WTC11 (cell line): ENCODE data around the gene NUDT22. TPM values are rescaled to one million over a fixed set of nuclear protein-coding genes. Genes with fewer than 3 reads are reported as not detected.

Experiments
- ETV6 ChIP-seq: sonication (generic); formaldehyde crosslinking; IDR thresholded peaks from 2 replicates; pipeline ENCODE4 v1.8.1; 2022; ENCODE audit warnings: mild to moderate bottlenecking, missing genetic modification reagents
- FOXK1 ChIP-seq: sonication (generic); formaldehyde crosslinking; IDR thresholded peaks from 2 replicates; pipeline ENCODE4 v1.8.0; 2022; ENCODE audit warnings: mild to moderate bottlenecking, moderate library complexity, missing genetic modification reagents
- KAT7 ChIP-seq: sonication (generic); formaldehyde crosslinking; IDR thresholded peaks from 2 replicates; pipeline ENCODE4 v1.8.1; 2023; ENCODE audit warnings: missing genetic modification reagents, mild to moderate bottlenecking, borderline replicate concordance
- SP1 ChIP-seq: sonication (generic); formaldehyde crosslinking; conservative IDR thresholded peaks from 2 replicates; pipeline ENCODE4 v1.8.1; 2022; ENCODE audit warnings: missing genetic modification reagents
- TCF7 ChIP-seq: sonication (generic); formaldehyde crosslinking; IDR thresholded peaks from 2 replicates; pipeline ENCODE4 v1.8.0; 2022; ENCODE audit warnings: mild to moderate bottlenecking, low read depth, missing genetic modification reagents, moderate library complexity
- ZNF219 ChIP-seq: sonication (generic); formaldehyde crosslinking; IDR thresholded peaks from 2 replicates; pipeline ENCODE4 v1.8.0; 2023; ENCODE audit warnings: missing genetic modification reagents, mild to moderate bottlenecking, borderline replicate concordance
- ZNF263 ChIP-seq: sonication (generic); formaldehyde crosslinking; IDR thresholded peaks from 2 replicates; pipeline ENCODE4 v1.8.1; 2022; ENCODE audit warnings: low read depth, mild to moderate bottlenecking, moderate library complexity, missing genetic modification reagents
- ZNF317 ChIP-seq: sonication (generic); formaldehyde crosslinking; IDR thresholded peaks from 2 replicates; pipeline ENCODE4 v1.8.1; 2023; ENCODE audit warnings: low read depth, mild to moderate bottlenecking, moderate library complexity, missing genetic modification reagents, borderline replicate concordance
- total RNA-seq: library from RNA; stranded (reverse); gene quantifications from 3 replicates; pipeline ENCODE4 v1.2.3, GENCODE V29; 2021
- TF ChIP-seq, protein P1 (sequence below): sonication (generic); formaldehyde crosslinking; IDR thresholded peaks from 2 replicates; pipeline ENCODE4 v1.8.0; 2023; ENCODE audit warnings: missing genetic modification reagents, mild to moderate bottlenecking, borderline replicate concordance
- TF ChIP-seq, protein P2 (sequence below): sonication (generic); formaldehyde crosslinking; IDR thresholded peaks from 2 replicates; pipeline ENCODE4 v1.8.1; 2023; ENCODE audit warnings: mild to moderate bottlenecking, missing genetic modification reagents
- TF ChIP-seq, protein P3 (sequence below): sonication (generic); formaldehyde crosslinking; IDR thresholded peaks from 2 replicates; pipeline ENCODE4 v1.8.1; 2023; ENCODE audit warnings: mild to moderate bottlenecking, missing genetic modification reagents, moderate library complexity
- TF ChIP-seq, protein P4 (sequence below): sonication (generic); formaldehyde crosslinking; IDR thresholded peaks from 2 replicates; pipeline ENCODE4 v1.8.1; 2023; ENCODE audit warnings: mild to moderate bottlenecking, missing genetic modification reagents, moderate library complexity
- TF ChIP-seq, protein P5 (sequence below): fragments of 250-450 bp; sonication (Bioruptor Pico); IDR thresholded peaks from 2 replicates; pipeline ENCODE4 v1.9.0; 2021; ENCODE audit warnings: moderate library complexity, mild to moderate bottlenecking, inconsistent platforms, borderline replicate concordance
- TF ChIP-seq, protein P6 (sequence below): sonication (generic); formaldehyde crosslinking; IDR thresholded peaks from 2 replicates; pipeline ENCODE4 v1.8.1; 2022; ENCODE audit warnings: missing genetic modification reagents, borderline replicate concordance

The NUDT22 gene
- total RNA-seq, 1 experiment from 2014 or later: 64.4 TPM

DNA sequence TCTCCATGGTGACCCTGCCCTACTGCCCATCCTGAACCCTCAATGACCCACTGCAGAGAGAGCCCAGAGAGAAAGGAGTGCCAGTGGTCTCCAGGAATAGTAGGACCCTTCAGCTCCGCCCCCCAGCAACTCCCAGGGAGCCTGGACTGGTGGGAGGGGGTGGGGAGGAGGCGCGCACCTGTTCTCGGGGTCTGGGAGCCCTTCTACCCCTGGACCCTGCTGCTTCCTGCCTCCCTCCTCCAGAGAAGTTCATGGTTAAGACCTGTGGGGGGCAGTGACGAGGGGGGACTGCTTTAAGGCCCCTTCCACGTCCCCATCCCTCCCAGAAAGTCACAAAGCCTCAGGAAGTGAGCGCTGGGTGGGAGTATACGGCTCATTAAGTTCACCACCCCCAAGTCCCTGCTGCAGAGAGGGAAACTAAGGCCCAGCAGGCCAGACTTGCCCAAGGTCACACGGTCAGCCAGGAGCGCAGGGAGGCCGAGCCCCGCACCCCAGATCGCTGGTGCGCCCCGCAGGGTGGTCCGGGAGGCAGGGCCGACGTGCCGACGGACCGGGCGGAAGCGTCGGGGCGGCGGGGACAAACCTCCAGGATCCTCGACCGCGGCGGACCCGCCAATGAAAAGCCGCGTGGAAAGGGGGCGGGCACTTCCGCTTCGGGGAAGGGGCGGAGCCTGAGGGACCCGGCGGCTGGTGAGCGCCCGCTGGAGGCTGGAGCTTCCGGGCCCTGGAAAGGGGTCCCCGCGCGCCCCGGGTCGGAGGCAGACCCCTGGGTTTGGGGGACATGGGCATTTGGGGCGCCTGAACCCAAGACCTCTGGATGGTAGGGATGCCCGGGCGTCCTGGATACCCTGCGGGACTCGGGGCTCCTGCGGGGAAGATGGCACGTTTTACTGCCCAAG lies at the start of gene NUDT22, which contains the start of gene TRPT1 (continued):
- TF ChIP-seq, protein P1, sequence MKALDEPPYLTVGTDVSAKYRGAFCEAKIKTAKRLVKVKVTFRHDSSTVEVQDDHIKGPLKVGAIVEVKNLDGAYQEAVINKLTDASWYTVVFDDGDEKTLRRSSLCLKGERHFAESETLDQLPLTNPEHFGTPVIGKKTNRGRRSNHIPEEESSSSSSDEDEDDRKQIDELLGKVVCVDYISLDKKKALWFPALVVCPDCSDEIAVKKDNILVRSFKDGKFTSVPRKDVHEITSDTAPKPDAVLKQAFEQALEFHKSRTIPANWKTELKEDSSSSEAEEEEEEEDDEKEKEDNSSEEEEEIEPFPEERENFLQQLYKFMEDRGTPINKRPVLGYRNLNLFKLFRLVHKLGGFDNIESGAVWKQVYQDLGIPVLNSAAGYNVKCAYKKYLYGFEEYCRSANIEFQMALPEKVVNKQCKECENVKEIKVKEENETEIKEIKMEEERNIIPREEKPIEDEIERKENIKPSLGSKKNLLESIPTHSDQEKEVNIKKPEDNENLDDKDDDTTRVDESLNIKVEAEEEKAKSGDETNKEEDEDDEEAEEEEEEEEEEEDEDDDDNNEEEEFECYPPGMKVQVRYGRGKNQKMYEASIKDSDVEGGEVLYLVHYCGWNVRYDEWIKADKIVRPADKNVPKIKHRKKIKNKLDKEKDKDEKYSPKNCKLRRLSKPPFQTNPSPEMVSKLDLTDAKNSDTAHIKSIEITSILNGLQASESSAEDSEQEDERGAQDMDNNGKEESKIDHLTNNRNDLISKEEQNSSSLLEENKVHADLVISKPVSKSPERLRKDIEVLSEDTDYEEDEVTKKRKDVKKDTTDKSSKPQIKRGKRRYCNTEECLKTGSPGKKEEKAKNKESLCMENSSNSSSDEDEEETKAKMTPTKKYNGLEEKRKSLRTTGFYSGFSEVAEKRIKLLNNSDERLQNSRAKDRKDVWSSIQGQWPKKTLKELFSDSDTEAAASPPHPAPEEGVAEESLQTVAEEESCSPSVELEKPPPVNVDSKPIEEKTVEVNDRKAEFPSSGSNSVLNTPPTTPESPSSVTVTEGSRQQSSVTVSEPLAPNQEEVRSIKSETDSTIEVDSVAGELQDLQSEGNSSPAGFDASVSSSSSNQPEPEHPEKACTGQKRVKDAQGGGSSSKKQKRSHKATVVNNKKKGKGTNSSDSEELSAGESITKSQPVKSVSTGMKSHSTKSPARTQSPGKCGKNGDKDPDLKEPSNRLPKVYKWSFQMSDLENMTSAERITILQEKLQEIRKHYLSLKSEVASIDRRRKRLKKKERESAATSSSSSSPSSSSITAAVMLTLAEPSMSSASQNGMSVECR (CRISPR knock-in tag): no peak
- 0 out of 2 replicates have a peak, but pooled peaks have one; percentile 50 for TF ChIP-seq KAT7
- TF ChIP-seq, protein P2, sequence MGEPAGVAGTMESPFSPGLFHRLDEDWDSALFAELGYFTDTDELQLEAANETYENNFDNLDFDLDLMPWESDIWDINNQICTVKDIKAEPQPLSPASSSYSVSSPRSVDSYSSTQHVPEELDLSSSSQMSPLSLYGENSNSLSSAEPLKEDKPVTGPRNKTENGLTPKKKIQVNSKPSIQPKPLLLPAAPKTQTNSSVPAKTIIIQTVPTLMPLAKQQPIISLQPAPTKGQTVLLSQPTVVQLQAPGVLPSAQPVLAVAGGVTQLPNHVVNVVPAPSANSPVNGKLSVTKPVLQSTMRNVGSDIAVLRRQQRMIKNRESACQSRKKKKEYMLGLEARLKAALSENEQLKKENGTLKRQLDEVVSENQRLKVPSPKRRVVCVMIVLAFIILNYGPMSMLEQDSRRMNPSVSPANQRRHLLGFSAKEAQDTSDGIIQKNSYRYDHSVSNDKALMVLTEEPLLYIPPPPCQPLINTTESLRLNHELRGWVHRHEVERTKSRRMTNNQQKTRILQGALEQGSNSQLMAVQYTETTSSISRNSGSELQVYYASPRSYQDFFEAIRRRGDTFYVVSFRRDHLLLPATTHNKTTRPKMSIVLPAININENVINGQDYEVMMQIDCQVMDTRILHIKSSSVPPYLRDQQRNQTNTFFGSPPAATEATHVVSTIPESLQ (CRISPR knock-in tag): no peak
- TF ChIP-seq ZNF317 (CRISPR knock-in tag): 0 out of 2 replicates have a peak, but pooled peaks have one; percentile 8
- TF ChIP-seq, protein P3, sequence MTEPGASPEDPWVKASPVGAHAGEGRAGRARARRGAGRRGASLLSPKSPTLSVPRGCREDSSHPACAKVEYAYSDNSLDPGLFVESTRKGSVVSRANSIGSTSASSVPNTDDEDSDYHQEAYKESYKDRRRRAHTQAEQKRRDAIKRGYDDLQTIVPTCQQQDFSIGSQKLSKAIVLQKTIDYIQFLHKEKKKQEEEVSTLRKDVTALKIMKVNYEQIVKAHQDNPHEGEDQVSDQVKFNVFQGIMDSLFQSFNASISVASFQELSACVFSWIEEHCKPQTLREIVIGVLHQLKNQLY (CRISPR knock-in tag): no peak
- TF ChIP-seq, protein P4, sequence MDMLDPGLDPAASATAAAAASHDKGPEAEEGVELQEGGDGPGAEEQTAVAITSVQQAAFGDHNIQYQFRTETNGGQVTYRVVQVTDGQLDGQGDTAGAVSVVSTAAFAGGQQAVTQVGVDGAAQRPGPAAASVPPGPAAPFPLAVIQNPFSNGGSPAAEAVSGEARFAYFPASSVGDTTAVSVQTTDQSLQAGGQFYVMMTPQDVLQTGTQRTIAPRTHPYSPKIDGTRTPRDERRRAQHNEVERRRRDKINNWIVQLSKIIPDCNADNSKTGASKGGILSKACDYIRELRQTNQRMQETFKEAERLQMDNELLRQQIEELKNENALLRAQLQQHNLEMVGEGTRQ: no peak
- TF ChIP-seq, protein P5, sequence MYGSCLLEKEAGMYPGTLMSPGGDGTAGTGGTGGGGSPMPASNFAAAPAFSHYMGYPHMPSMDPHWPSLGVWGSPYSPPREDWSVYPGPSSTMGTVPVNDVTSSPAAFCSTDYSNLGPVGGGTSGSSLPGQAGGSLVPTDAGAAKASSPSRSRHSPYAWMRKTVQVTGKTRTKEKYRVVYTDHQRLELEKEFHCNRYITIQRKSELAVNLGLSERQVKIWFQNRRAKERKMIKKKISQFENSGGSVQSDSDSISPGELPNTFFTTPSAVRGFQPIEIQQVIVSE (CRISPR knock-in tag): no peak
- peak; percentile 91 for TF ChIP-seq ETV6
- TF ChIP-seq SP1 (CRISPR knock-in tag): 0 out of 2 replicates have a peak, but pooled peaks have one; percentile 76
- TF ChIP-seq, protein P6, sequence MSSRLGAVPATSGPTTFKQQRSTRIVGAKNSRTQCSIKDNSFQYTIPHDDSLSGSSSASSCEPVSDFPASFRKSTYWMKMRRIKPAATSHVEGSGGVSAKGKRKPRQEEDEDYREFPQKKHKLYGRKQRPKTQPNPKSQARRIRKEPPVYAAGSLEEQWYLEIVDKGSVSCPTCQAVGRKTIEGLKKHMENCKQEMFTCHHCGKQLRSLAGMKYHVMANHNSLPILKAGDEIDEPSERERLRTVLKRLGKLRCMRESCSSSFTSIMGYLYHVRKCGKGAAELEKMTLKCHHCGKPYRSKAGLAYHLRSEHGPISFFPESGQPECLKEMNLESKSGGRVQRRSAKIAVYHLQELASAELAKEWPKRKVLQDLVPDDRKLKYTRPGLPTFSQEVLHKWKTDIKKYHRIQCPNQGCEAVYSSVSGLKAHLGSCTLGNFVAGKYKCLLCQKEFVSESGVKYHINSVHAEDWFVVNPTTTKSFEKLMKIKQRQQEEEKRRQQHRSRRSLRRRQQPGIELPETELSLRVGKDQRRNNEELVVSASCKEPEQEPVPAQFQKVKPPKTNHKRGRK (CRISPR knock-in tag): no peak
- TF ChIP-seq ZNF219 (CRISPR knock-in tag): no peak
- TF ChIP-seq TCF7 (CRISPR knock-in tag): no peak
- TF ChIP-seq ZNF263 (CRISPR knock-in tag): 0 out of 2 replicates have a peak, but pooled peaks have one; percentile 9
- peak; percentile 55; the same call in 1 of the 2 replicates for TF ChIP-seq FOXK1 (CRISPR knock-in tag)
